Karpas-422 (cell line): ENCODE results near the gene MLNR. TPM values are rescaled to one million over a fixed set of nuclear protein-coding genes. Genes with fewer than 3 reads are reported as not detected.

Source experiments
- DNase-seq: peaks from one replicate; pipeline ENCODE4 v3.0.0-alpha.2; 2015
- H2AFZ ChIP-seq: fragments of 200-600 bp; sonication (generic); 2 replicates; pipeline ENCODE4 v1.6.1; 2014; ENCODE audit warnings: antibody characterized with exemption, low read length, mixed read lengths
- H3K27ac ChIP-seq: fragments of 200-600 bp; sonication (generic); 2 replicates; pipeline ENCODE4 v1.5.1; 2014; ENCODE audit warnings: mild to moderate bottlenecking, low read length, moderate library complexity
- H3K27me3 ChIP-seq: fragments of 200-600 bp; sonication (generic); 2 replicates; pipeline ENCODE4 v1.6.1; 2014; ENCODE audit warnings: low read length, mixed read lengths
- H3K36me3 ChIP-seq: fragments of 200-600 bp; sonication (generic); 2 replicates; pipeline ENCODE4 v1.6.1; 2014; ENCODE audit warnings: low read length, mixed read lengths; ENCODE audit not compliant: insufficient read depth
- H3K4me1 ChIP-seq: fragments of 200-600 bp; sonication (generic); 2 replicates; pipeline ENCODE4 v1.6.1; 2014; ENCODE audit warnings: mild to moderate bottlenecking, low read length, mixed read lengths
- H3K4me2 ChIP-seq: fragments of 200-600 bp; sonication (generic); 2 replicates; pipeline ENCODE4 v1.6.1; 2014; ENCODE audit warnings: low read length, low read depth, mild to moderate bottlenecking; ENCODE audit not compliant: poor library complexity, severe bottlenecking
- H3K4me3 ChIP-seq: fragments of 200-600 bp; sonication (generic); 2 replicates; pipeline ENCODE4 v1.5.1; 2014; ENCODE audit warnings: mild to moderate bottlenecking, antibody characterized with exemption, low read length, mixed read lengths
- H3K79me2 ChIP-seq: fragments of 200-600 bp; sonication (generic); 2 replicates; pipeline ENCODE4 v1.6.1; 2014; ENCODE audit warnings: mild to moderate bottlenecking, low read length, mixed read lengths
- H3K9ac ChIP-seq: fragments of 200-600 bp; sonication (generic); 2 replicates; pipeline ENCODE4 v1.6.0; 2014; ENCODE audit warnings: low read length
- H3K9me2 ChIP-seq: fragments of 200-600 bp; sonication (generic), shearing (Covaris generic); replicated peaks from 2 replicates; pipeline ENCODE4 v1.6.0; 2014; ENCODE audit warnings: mild to moderate bottlenecking, low read length, moderate library complexity; ENCODE audit not compliant: insufficient read depth
- H3K9me3 ChIP-seq: fragments of 300-700, 200-600 bp; sonication (generic); 2 replicates; pipeline ENCODE4 v1.6.1; 2014; ENCODE audit warnings: low read length, mixed read lengths
- H4K20me1 ChIP-seq: fragments of 200-600 bp; sonication (generic); 2 replicates; pipeline ENCODE4 v1.6.1; 2014; ENCODE audit warnings: mild to moderate bottlenecking, antibody characterized with exemption, low read length, low read depth; ENCODE audit not compliant: insufficient read depth
- total RNA-seq: library from RNA; depleted of rRNA; stranded (reverse); fragments of >200 nt; shearing (Covaris generic); gene quantifications from 2 replicates; pipeline ENCODE4 v1.2.3, GENCODE V29; 2014; ENCODE audit warnings: low replicate concordance

MLNR gene
- total RNA-seq, 1 experiment from 2014 or later, result not detected

DNA sequence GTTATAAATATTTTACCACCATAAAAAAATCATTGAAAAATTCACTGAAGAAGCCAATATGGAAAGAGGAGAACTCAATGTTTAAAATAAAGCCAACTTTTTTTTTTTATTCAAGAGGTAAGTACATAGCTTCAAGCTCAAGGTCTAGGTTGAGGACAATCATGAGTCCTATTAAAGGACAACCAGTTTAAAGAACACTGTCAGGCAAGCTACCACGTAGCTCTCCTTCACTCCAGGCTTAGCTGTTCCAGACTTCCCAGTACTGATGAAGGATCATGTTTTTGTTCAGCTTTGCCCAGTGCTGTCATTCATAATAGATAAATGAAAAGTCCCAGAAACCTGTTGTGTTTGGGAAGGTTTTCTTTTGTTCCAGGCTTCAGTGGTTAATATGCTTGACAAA, 10.0 kb upstream of the MLNR start:
- DNase-seq, result no peak
- Histone ChIP-seq H3K9ac (no peak overlapping the region), H3K9me2 (no peaks in the 10 kb centered on the region), H2AFZ (no peak overlapping the region), H3K4me3 (no peak overlapping the region), H3K4me1 (peaks cover 46% of the 10 kb centered on the region), H3K27ac (peak overlapping the region; percentile 53; the same call in 1 of the 2 replicates), H3K4me2 (no peak overlapping the region), H3K36me3 (peaks cover 33% of the 10 kb centered on the region; the same call in 1 of the 2 replicates), H4K20me1 (no peaks in the 10 kb centered on the region), H3K79me2 (no peaks in the 10 kb centered on the region), H3K9me3 (no peaks in the 10 kb centered on the region), H3K27me3 (no peaks in the 10 kb centered on the region)

DNA sequence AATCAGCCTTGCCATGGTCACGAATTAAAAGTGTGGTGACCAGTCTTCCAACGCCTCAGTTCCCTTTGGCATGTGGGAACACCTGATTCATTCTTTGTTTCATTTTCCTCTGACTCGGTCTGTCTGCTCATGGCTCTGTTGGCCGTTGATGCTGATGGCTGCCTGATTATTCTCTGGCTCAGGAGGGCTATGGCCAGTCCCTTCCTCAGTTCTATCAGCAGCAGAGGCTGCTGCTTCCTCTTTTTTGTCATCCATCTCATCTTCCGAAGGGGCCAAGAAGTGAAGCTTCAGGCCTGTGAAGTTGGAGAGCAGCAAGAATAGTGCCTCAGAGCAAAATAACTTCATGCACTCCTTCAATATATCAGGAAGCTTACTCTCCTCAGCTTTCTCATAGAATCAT, 9.5 kb upstream of the MLNR start:
- Histone ChIP-seq H3K36me3 (peaks cover 29% of the 10 kb centered on the region; the same call in 1 of the 2 replicates), H3K9me2 (no peaks in the 10 kb centered on the region), H2AFZ (no peak overlapping the region), H3K4me2 (no peak overlapping the region), H4K20me1 (no peaks in the 10 kb centered on the region), H3K27ac (no peak overlapping the region), H3K9ac (no peak overlapping the region), H3K4me1 (peaks cover 49% of the 10 kb centered on the region), H3K9me3 (no peaks in the 10 kb centered on the region), H3K79me2 (no peaks in the 10 kb centered on the region), H3K27me3 (no peaks in the 10 kb centered on the region), H3K4me3 (no peak overlapping the region)
- no peak for DNase-seq

DNA sequence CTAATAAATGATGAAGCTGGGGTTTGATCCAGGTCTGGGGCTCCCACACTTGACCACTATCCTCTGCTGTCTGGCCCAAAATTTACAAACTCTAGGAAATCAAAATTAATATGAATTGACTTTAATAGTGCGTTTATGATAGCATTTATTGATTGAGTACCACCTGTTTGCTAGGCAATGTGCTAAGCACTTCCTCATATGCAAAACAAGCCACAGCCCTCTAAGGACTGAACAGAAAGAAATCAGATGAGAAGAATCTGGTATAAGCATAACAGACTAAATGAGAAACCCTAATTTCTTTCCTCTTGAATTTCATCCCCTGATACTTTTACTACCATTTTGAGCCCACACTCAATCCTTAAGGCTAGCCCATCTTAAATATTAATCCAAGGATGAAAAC, 6.6 kb upstream of the MLNR start:
- peak overlapping the region; percentile 17 for H3K4me2 ChIP-seq
- no peak for DNase-seq

DNA sequence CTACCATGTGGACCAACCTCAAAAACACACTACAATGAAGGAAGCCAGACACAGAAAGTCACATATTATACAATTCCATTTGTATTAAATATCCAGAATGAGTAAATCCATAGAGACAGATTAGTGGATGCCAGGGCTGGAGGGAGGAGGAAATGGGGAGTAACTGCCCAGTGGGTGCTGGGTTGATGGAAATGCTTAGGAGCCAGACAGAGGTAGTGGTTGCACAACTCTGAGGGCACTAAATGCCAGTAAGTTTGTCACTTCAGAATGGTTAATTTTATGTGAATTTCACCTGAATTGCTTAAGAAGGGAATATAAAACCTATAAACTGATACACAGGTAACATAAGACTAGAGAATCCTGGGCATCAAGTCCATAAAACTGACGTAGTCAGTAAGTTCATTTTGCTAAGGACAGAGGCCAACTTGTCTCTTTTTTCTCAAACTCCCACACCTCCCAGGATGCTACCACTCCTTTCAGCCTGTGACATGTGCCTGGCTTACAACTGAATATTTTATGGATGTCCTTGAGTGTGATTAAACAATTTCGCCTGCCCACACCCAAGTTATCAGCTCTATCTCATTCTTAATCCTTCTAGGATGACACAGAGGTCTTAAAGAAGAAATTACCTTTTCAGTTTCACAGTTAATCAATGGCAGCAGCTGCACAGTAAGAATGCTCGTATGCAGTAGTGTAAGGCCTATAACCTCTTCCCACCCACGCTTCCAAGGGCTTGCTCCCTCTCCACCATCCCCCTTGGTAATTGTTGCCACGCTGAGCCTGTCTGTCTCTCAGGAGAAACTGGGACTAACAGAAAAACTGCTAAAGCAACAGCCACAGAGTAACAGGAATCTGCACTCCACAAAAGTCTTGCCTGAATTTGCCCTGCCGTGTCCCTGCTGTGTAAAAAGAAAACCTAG, 5.9 kb upstream of the MLNR start:
- Histone ChIP-seq H3K4me3 (no peak overlapping the region), H3K9me3 (no peaks in the 10 kb centered on the region), H3K27ac (peak overlapping the region; percentile 39), H3K79me2 (no peaks in the 10 kb centered on the region), H3K27me3 (no peaks in the 10 kb centered on the region), H4K20me1 (no peaks in the 10 kb centered on the region), H2AFZ (peak overlapping the region; percentile 71; the same call in 1 of the 2 replicates), H3K9ac (no peak overlapping the region), H3K36me3 (peaks cover 11% of the 10 kb centered on the region; the same call in 1 of the 2 replicates), H3K4me2 (peak overlapping the region; percentile 23), H3K4me1 (peaks cover 37% of the 10 kb centered on the region), H3K9me2 (no peaks in the 10 kb centered on the region)
- no peak for DNase-seq

More for the DNA sequence above, 6.6 kb upstream of the MLNR start:
- Histone ChIP-seq H3K36me3 (peaks cover 14% of the 10 kb centered on the region; the same call in 1 of the 2 replicates), H3K9me2 (no peaks in the 10 kb centered on the region), H3K9ac (no peak overlapping the region), H3K4me3 (no peak overlapping the region), H3K4me1 (peaks cover 44% of the 10 kb centered on the region), H3K9me3 (no peaks in the 10 kb centered on the region), H2AFZ (no peak overlapping the region; the same call in 1 of the 2 replicates), H3K27me3 (no peaks in the 10 kb centered on the region), H3K27ac (peak overlapping the region; percentile 39), H3K79me2 (no peaks in the 10 kb centered on the region), H4K20me1 (no peaks in the 10 kb centered on the region)

DNA sequence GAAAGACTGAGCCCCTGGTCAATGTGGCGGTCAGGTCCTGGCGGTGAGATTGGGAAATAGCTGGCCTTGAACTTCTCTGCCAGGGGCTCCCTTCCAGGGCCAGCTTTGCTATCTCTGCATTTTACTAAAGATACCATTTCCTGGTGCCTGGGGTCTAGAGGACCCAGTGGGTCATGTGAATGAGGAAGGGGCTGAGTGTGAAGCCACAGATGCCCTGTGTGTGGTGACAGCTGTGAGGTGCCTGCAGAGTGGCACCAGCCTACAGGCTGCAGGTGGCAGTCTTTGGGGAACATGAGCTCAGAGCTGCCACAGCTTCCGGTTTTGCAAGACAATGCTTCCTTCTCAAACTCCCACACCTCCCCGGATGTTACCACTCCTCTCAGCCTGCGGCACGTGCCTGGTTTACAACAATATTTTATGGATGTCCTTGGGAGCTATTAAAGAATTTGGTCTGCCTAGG, 5.2 kb upstream of the MLNR start:
- DNase-seq, result peak; percentile 89
- Histone ChIP-seq H3K9ac (no peak overlapping the region), H4K20me1 (no peaks in the 10 kb centered on the region), H3K4me3 (no peak overlapping the region), H3K79me2 (no peaks in the 10 kb centered on the region), H3K27ac (peak overlapping the region; percentile 39), H3K9me3 (no peaks in the 10 kb centered on the region), H3K36me3 (peaks cover 4% of the 10 kb centered on the region; the same call in 1 of the 2 replicates), H3K27me3 (no peaks in the 10 kb centered on the region), H3K4me2 (peak overlapping the region; percentile 23), H3K4me1 (peaks cover 31% of the 10 kb centered on the region), H2AFZ (peak overlapping the region; percentile 71), H3K9me2 (no peaks in the 10 kb centered on the region)

DNA sequence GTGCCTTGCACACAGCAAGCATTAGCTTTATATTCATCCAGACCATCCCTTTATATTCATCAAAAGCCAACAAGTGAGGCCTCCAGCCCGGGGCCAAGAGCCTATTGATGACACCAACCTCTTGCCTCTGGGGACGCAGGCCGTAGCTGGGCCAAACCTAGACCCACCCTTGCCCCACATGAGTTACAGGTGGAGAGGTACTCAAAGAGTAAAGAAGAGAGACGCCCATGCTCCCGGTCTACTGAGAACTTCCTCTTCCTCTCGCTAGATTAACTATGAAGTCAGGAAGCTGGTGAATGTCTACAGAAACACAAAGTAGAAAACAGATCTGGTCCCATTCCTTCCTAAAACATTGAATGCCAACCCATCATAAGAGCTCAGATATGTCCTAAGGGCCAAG, 3.8 kb upstream of the MLNR start:
- Histone ChIP-seq H3K9ac (no peak overlapping the region), H3K9me2 (no peaks in the 10 kb centered on the region), H3K27ac (no peak overlapping the region), H3K4me2 (no peak overlapping the region), H3K27me3 (no peaks in the 10 kb centered on the region), H2AFZ (no peak overlapping the region), H3K4me1 (peaks cover 31% of the 10 kb centered on the region), H3K4me3 (no peak overlapping the region), H3K9me3 (no peaks in the 10 kb centered on the region), H4K20me1 (no peaks in the 10 kb centered on the region), H3K79me2 (no peaks in the 10 kb centered on the region), H3K36me3 (no peaks in the 10 kb centered on the region)
- no peak for DNase-seq

DNA sequence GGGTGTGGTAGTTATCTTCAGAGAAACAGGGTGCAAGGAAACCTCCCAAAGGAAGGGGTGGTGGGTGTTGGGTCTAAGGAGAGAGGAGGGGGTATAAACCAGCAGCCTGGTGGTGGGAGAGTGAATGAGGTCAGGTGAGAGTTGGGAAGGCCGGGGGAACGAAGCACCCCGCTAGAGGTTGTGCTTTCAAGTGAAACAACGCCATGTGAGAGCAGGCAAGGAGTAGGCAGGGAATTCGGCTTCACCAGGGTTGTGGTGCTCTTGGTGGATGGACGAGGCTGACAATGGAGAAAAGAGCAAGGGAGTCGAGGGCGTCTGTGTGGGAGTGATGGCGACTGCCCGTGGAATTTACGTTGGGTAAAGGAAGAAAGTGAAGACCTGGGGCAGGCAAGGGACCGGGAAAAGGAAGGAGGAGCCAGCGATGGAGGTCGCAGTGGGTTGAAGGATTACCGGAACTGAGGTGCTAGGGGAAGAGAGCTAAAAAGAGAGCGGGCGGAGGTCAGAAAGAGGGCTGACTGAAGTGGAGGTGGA, 2.1 kb upstream of the MLNR start:
- Histone ChIP-seq H3K9ac (no peak overlapping the region), H4K20me1 (no peaks in the 10 kb centered on the region), H3K4me1 (peaks cover 29% of the 10 kb centered on the region), H3K27me3 (no peaks in the 10 kb centered on the region), H3K4me2 (no peak overlapping the region), H2AFZ (no peak overlapping the region), H3K9me2 (no peaks in the 10 kb centered on the region), H3K9me3 (no peaks in the 10 kb centered on the region), H3K4me3 (no peak overlapping the region), H3K36me3 (no peaks in the 10 kb centered on the region), H3K79me2 (no peaks in the 10 kb centered on the region), H3K27ac (no peak overlapping the region)
- DNase-seq, result no peak

DNA sequence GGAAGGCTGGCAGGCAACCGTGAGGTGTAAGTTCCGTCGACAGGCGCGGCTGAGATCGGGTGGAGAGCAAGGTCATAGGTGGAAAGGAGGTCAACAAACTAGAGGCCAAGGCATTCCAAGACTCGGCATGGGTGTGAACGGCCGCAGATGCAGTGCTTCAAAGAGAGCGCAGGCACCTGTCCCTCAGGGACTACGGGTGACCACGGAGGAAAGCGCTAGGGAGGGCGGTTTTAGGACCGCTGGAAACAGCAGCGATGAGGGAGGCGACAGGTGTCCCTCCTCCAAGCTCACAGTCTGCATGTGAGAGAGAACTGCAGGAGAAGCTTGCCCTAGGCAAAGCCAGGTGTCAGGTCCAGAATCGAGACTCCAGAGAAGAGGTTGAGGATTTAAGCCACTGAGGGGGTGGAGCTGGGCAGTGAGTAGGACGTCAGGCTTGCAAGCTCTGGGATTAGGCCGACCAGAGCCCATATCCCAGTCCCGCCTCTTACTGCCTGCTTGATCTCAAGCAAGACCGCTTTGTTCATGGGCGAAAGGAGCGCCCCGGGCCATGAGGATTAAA, 1.6 kb upstream of the MLNR start:
- no peak overlapping the region for H3K4me2 ChIP-seq

More for the DNA sequence above, 1.6 kb upstream of the MLNR start:
- Histone ChIP-seq H3K9ac (no peak overlapping the region), H4K20me1 (no peaks in the 10 kb centered on the region), H3K9me2 (no peaks in the 10 kb centered on the region), H3K36me3 (no peaks in the 10 kb centered on the region), H3K27ac (no peak overlapping the region), H2AFZ (no peak overlapping the region), H3K4me1 (peaks cover 23% of the 10 kb centered on the region), H3K79me2 (no peaks in the 10 kb centered on the region), H3K27me3 (no peaks in the 10 kb centered on the region), H3K9me3 (no peaks in the 10 kb centered on the region), H3K4me3 (no peak overlapping the region)
- no peak for DNase-seq
